OCI-LY1 (cell line): ENCODE results near the gene PLCB4.

Experiments
- EZH2 ChIP-seq: fragments of 200-600 bp; sonication (generic), shearing (Covaris generic); IDR thresholded peaks from 2 replicates; pipeline ENCODE4 v1.8.0; 2017; ENCODE audit warnings: borderline replicate concordance, mixed run types, mild to moderate bottlenecking, antibody characterized with exemption, low read length, moderate library complexity, mixed read lengths
- TF ChIP-seq, protein P1 (sequence below): fragments of 200-600 bp; sonication (generic), shearing (Covaris generic); IDR thresholded peaks from 2 replicates; pipeline ENCODE4 v1.5.1; 2017; ENCODE audit warnings: mild to moderate bottlenecking, antibody characterized with exemption, low read length, moderate library complexity, mixed read lengths

GRCh38 chr20:9476637-9477036 lies 407.8 kb downstream of the PLCB4 start:
- TF ChIP-seq, protein P1, sequence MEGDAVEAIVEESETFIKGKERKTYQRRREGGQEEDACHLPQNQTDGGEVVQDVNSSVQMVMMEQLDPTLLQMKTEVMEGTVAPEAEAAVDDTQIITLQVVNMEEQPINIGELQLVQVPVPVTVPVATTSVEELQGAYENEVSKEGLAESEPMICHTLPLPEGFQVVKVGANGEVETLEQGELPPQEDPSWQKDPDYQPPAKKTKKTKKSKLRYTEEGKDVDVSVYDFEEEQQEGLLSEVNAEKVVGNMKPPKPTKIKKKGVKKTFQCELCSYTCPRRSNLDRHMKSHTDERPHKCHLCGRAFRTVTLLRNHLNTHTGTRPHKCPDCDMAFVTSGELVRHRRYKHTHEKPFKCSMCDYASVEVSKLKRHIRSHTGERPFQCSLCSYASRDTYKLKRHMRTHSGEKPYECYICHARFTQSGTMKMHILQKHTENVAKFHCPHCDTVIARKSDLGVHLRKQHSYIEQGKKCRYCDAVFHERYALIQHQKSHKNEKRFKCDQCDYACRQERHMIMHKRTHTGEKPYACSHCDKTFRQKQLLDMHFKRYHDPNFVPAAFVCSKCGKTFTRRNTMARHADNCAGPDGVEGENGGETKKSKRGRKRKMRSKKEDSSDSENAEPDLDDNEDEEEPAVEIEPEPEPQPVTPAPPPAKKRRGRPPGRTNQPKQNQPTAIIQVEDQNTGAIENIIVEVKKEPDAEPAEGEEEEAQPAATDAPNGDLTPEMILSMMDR, result no peak
- no peak for TF ChIP-seq EZH2
